Measurements from ENCODE around the gene ATP4A.

Gene ATP4A

GRCh38 chr19:35533201-35533821 lies 30.1 kb downstream of the ATP4A start, which contains the start of gene GAPDHS:
Gene GAPDHS (plus strand): TSS chr19:35533456. CDS start chr19:35533528, 72 bp downstream.
- Histone ChIP-seq H3K4me1 (ENCODE audit: insufficient read depth, low read length) (peaks cover 15% of the 10 kb centered on the region; the same call in 1 of the 2 replicates), H3K9ac (ENCODE audit: low read depth, low read length) (peak within 1 kb of the TSS; percentile 15; the same call in 1 of the 2 replicates), H3K36me3 (ENCODE audit: insufficient read depth, low read length) (no peaks in the 10 kb centered on the region), H3K9me3 (ENCODE audit: control insufficient read depth, insufficient read depth, low read length) (no peaks in the 10 kb centered on the region)

DNA sequence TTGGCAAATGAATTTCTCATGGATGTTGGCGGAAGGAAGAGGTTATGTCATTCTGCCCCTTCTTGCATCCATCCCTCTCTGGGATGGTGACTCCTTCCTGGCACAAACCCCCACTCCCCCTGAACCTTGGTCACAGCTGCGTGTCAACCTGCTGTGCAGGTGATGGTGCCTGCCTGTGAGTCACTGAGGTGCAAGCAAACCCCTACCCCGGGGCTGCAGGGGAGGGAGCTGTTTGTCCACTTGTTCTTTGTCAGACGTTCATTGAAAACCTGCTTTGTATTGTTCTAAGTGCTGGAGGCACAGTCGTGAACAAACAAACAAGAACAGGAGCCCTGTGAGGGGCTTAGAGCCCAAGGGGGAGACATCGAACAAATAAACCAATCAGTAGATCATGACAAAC lies 32.2 kb downstream of the ATP4A start:
- Histone ChIP-seq H3K36me3 (ENCODE audit: insufficient read depth, low read length) (no peaks in the 10 kb centered on the region), H3K9ac (ENCODE audit: low read depth, low read length) (no peak overlapping the region), H3K4me1 (ENCODE audit: insufficient read depth, low read length) (peaks cover 15% of the 10 kb centered on the region; the same call in 1 of the 2 replicates), H3K9me3 (ENCODE audit: control insufficient read depth, insufficient read depth, low read length) (no peaks in the 10 kb centered on the region)

DNA sequence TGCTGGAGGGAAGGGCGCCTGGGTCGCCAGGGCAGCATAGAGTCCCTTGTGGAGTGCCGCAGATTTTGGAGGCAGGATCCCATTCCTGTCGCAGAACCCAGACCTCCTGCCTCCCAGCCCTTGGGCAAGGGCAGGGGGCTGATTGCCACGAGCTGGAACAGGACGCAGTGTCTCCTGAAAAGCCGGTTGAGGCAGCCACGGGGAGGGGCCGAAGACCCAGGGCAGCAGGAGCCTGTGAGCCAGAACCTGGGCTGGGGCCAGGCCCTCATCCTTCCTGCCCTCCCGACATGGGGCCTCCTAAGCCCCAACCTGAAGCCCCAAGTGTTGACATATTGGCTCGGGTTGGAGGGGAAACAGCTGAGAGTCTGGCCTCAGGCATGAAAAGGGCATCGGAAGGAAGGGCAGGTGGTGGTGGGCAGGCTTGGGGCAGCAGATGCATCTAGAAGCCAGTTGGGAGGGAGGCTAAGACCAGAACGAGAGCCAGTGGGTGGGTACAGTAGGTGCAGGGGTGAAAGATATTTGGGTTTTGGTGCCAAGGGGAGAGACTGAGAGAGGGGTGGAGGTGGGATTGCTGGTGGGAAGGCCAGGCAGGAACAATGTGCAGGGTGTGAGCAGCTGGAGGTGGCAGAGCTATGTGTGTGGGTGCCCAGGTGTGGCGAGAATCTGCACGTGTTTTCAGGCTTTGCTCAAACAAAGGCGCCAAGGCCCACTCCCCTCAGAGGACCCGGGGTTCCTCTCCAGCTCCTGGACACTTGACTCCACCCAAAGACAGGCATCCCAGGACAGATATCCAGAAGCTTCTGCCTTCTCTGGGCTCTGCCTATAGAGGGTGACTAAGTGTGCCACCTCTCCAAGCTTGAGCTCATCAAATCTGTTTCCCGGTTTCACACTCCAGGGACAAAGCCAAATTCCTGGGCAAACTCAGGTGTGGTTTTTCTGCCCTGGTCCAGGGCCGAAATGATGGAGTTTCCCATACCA lies 33.9 kb downstream of the ATP4A start:
- no peaks in the 10 kb centered on the region for H3K9me3 ChIP-seq (ENCODE audit: control insufficient read depth, insufficient read depth, low read length)
- no peaks in the 10 kb centered on the region for H3K36me3 ChIP-seq (ENCODE audit: insufficient read depth, low read length)
- peaks cover 16% of the 10 kb centered on the region for H3K4me1 ChIP-seq (ENCODE audit: insufficient read depth, low read length)
- H3K9ac ChIP-seq (ENCODE audit: low read depth, low read length), result no peak overlapping the region

DNA sequence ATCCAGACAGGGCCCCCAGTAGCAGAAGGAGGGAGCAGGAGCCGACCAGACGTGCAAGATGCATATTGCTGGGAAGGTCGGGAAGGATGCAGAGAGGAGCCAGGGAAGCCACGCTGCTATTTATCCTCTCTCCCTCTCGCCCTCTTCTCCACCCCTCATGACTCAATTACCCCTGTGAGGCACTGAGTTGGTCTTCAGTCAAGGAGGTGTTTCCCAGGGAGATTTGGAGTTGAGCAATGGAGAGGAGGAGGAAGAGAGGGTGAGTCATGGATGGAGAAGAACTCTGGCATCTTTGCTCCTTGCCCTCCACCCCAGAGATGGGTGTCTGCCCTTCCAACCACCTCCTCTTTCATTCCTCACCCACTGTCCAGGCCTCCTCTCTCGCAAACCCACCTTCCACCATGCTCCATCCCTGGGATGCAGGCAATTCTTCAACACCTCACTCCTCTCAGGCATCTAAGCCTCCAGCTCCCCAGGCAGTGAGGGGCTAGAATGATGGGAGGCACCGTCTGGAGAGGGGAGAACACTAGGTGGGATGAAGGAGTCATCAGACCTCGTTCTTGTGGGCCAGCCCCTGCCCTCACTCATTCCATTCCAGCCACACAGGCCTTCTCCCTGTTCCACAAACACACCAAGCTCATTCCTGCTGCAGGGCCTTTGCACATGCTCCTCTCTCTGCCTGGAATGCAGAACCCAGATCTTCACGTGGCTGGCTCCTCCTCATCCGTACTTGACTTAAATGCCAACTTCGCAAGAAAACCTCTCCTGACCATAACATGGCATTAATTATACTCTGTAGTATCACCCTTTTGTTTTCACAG lies 35.0 kb downstream of the ATP4A start, which contains the start of gene SBSN:
TSS of gene SBSN (minus strand) at position 94 of the 821 bp plus-strand sequence. CDS start at position 64, 30 bp downstream.
- Histone ChIP-seq H3K36me3 (ENCODE audit: insufficient read depth, low read length) (no peaks in the 10 kb centered on the region), H3K9me3 (ENCODE audit: control insufficient read depth, insufficient read depth, low read length) (no peaks in the 10 kb centered on the region), H3K9ac (ENCODE audit: low read depth, low read length) (no peak within 1 kb of the TSS), H3K4me1 (ENCODE audit: insufficient read depth, low read length) (peaks cover 16% of the 10 kb centered on the region)

GRCh38 chr19:35525873-35526272 lies 37.6 kb downstream of the ATP4A start:
- peaks cover 18% of the 10 kb centered on the region for H3K4me1 ChIP-seq (ENCODE audit: insufficient read depth, low read length)
- no peak overlapping the region for H3K9ac ChIP-seq (ENCODE audit: low read depth, low read length)
- H3K36me3 ChIP-seq (ENCODE audit: insufficient read depth, low read length), result no peaks in the 10 kb centered on the region
- H3K9me3 ChIP-seq (ENCODE audit: control insufficient read depth, insufficient read depth, low read length), result no peaks in the 10 kb centered on the region

GRCh38 chr19:35524181-35524837 lies 39.1 kb downstream of the ATP4A start:
- Histone ChIP-seq H3K9ac (ENCODE audit: low read depth, low read length) (peak overlapping the region; percentile 36; the same call in 1 of the 2 replicates), H3K9me3 (ENCODE audit: control insufficient read depth, insufficient read depth, low read length) (no peaks in the 10 kb centered on the region), H3K4me1 (ENCODE audit: insufficient read depth, low read length) (peaks cover 18% of the 10 kb centered on the region), H3K36me3 (ENCODE audit: insufficient read depth, low read length) (no peaks in the 10 kb centered on the region)

DNA sequence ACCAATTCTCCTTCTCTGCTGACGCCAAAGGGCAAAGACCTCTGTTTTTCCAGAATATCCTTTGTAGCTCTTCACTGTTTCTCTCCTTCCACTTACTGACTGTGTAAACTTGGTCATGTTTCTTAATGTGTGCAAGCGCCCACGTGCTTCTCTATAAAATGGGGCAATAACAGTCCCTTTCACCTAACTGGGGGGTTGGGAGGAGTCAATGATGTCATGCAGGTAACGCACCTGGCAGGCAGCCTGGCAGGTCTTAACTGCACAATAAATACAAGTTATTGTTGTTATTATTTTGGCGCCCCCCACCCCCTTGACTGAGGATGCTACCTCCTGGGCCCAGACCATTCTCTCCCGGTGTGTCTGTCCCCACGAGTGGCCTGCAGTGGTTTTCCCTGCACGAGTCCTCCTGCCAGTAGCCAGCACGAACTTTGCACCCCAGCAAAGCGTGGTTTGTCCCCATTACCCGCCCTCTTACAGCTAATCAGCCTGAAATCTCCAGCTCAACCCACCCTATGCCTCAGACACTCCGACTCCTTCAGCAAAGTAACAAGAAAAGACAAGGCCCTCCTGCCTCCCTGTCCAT lies 40.6 kb downstream of the ATP4A start:
- Histone ChIP-seq H3K4me1 (ENCODE audit: insufficient read depth, low read length) (peaks cover 18% of the 10 kb centered on the region), H3K9ac (ENCODE audit: low read depth, low read length) (no peak overlapping the region), H3K36me3 (ENCODE audit: insufficient read depth, low read length) (no peaks in the 10 kb centered on the region), H3K9me3 (ENCODE audit: control insufficient read depth, insufficient read depth, low read length) (no peaks in the 10 kb centered on the region)

DNA sequence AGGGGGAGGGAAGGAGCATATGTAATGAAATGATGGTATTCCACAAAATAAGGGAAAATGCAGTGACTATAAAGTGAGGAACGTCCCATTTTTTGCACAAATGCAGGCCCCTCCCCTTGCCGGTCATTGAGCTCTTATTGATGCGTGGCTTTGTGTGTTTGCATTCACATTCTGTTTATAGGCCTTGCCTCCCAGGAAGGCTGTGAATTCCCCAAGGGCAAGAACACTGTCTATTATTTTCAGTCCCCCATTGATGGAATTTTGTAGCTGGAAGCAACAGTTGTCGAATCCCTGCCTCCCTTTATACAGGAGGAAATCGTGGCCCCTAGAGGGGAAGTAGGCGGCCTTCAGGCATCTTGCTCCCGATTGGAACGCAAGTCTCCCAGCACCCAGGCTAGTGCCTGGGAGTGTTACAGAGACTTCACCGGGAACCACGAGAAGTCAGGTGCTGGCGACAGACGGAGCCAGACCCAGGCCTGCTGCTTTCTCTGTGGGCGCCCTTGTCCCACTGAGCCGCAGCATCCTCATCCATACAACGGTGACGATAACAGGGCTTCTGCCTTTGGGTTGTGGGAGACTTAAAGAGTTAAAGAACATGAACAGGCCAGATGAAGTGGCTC lies 42.2 kb downstream of the ATP4A start:
- Histone ChIP-seq H3K9me3 (ENCODE audit: control insufficient read depth, insufficient read depth, low read length) (no peaks in the 10 kb centered on the region), H3K4me1 (ENCODE audit: insufficient read depth, low read length) (peaks cover 18% of the 10 kb centered on the region), H3K36me3 (ENCODE audit: insufficient read depth, low read length) (no peaks in the 10 kb centered on the region), H3K9ac (ENCODE audit: low read depth, low read length) (no peak overlapping the region)

DNA sequence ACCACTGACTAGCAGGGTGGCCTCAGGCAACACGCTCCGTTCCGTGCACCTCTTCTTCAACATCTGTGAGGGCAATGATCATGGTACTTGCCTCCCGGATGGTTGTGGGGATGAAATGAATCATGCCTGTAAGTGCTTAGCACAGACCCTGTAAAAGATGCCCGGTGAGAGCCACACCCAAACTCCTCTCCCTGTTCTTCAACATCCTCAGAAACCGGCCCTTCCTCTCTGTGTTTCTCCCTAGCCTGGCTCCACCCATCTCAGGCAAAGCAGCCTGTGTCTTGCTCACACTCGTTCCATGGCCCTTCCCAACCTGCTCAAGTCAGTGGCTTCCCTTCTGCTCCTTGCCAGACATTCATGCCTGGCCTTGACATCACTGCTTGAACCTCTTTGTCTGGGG lies 44.2 kb downstream of the ATP4A start:
- Histone ChIP-seq H3K4me1 (ENCODE audit: insufficient read depth, low read length) (peaks cover 10% of the 10 kb centered on the region), H3K36me3 (ENCODE audit: insufficient read depth, low read length) (no peaks in the 10 kb centered on the region), H3K9ac (ENCODE audit: low read depth, low read length) (no peak overlapping the region), H3K9me3 (ENCODE audit: control insufficient read depth, insufficient read depth, low read length) (no peaks in the 10 kb centered on the region)

- Histone ChIP-seq H3K36me3 (ENCODE audit: insufficient read depth, low read length) (no peaks in the 10 kb centered on the region), H3K4me1 (ENCODE audit: insufficient read depth, low read length) (peaks cover 8% of the 10 kb centered on the region), H3K9ac (ENCODE audit: low read depth, low read length) (no peak overlapping the region), H3K9me3 (ENCODE audit: control insufficient read depth, insufficient read depth, low read length) (no peaks in the 10 kb centered on the region)
These were observed 45.1 kb downstream of the ATP4A start for GRCh38 chr19:35518313-35518712.

GRCh38 chr19:35517342-35517741 lies 46.1 kb downstream of the ATP4A start:
- Histone ChIP-seq H3K9me3 (ENCODE audit: control insufficient read depth, insufficient read depth, low read length) (no peaks in the 10 kb centered on the region), H3K4me1 (ENCODE audit: insufficient read depth, low read length) (peaks cover 13% of the 10 kb centered on the region), H3K9ac (ENCODE audit: low read depth, low read length) (no peak overlapping the region), H3K36me3 (ENCODE audit: insufficient read depth, low read length) (no peaks in the 10 kb centered on the region)

GRCh38 chr19:35516310-35516709 lies 47.1 kb downstream of the ATP4A start:
- no peaks in the 10 kb centered on the region for H3K9me3 ChIP-seq (ENCODE audit: control insufficient read depth, insufficient read depth, low read length)
- H3K4me1 ChIP-seq (ENCODE audit: insufficient read depth, low read length), result peaks cover 10% of the 10 kb centered on the region
- H3K9ac ChIP-seq (ENCODE audit: low read depth, low read length), result no peak overlapping the region
- H3K36me3 ChIP-seq (ENCODE audit: insufficient read depth, low read length), result no peaks in the 10 kb centered on the region

DNA sequence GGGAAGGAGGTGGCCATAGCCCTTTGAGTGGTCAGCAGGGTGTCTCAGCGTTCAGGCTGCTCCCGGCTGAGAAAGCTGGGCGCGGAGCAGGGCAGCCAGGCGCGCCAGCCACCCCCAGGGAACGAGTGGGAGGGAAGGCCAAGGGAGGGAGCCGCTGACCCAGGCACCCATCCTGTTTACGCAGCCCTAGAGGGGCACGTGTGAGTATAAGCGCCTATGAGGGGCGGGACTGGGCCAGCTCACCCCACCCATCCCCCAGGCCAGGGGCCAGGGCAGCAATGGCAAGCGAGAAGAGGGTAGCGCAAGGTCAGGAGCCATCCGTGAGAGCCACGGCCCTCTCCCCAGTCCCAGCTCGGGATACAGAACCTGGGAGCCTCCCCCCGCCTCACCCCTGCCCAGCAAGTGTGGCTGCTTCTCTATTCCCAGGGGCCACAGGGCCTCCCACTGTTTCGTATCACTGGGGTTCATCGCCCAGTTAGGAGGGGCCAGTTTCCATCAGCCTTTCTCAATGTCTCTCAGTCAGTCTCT lies 49.1 kb downstream of the ATP4A start:
- Histone ChIP-seq H3K4me1 (ENCODE audit: insufficient read depth, low read length) (peaks cover 7% of the 10 kb centered on the region; the same call in 1 of the 2 replicates), H3K36me3 (ENCODE audit: insufficient read depth, low read length) (no peaks in the 10 kb centered on the region), H3K9me3 (ENCODE audit: control insufficient read depth, insufficient read depth, low read length) (no peaks in the 10 kb centered on the region), H3K9ac (ENCODE audit: low read depth, low read length) (peak overlapping the region; percentile 43; the same call in 1 of the 2 replicates)
